ENCODE data around the gene COL1A1. TPM values are rescaled to one million over a fixed set of nuclear protein-coding genes. Genes with fewer than 3 reads are reported as not detected.

Gene COL1A1
- total RNA-seq, 4 donors from 2014 or later: 14.3 to 109 (median 36.6) TPM

GRCh38 chr17:50208611-50209061, 7.2 kb upstream of the COL1A1 start:
- no peak for TF ChIP-seq CTCF (IDR thresholded peaks at IDR 0.05; ENCODE audit: low read depth)

- TF ChIP-seq CTCF (IDR thresholded peaks at IDR 0.05; ENCODE audit: low read depth): no peak
These were observed 6.5 kb upstream of the COL1A1 start for GRCh38 chr17:50207792-50208567.

GRCh38 chr17:50207315-50207714, 5.9 kb upstream of the COL1A1 start:
- no peak for TF ChIP-seq CTCF (IDR thresholded peaks at IDR 0.05; ENCODE audit: low read depth)

- TF ChIP-seq CTCF (IDR thresholded peaks at IDR 0.05; ENCODE audit: low read depth): no peak
These were observed 5.3 kb upstream of the COL1A1 start for GRCh38 chr17:50206604-50207293.

- no peak for TF ChIP-seq CTCF (IDR thresholded peaks at IDR 0.05; ENCODE audit: low read depth)
These were observed 4.6 kb upstream of the COL1A1 start for GRCh38 chr17:50205963-50206505.

- no peak for TF ChIP-seq CTCF (IDR thresholded peaks at IDR 0.05; ENCODE audit: low read depth)
These were observed 3.9 kb upstream of the COL1A1 start for GRCh38 chr17:50205111-50205962.
